HG02852 (cell line): ENCODE data around the gene SLIT3.

Source experiments
- ATAC-seq: cut with Tn5 transposase; IDR thresholded peaks from one replicate; pipeline ENCODE4 v1.9.1; 2021; ENCODE audit warnings: mild to moderate bottlenecking, moderate library complexity; ENCODE audit not compliant: unreplicated experiment

The SLIT3 gene

DNA sequence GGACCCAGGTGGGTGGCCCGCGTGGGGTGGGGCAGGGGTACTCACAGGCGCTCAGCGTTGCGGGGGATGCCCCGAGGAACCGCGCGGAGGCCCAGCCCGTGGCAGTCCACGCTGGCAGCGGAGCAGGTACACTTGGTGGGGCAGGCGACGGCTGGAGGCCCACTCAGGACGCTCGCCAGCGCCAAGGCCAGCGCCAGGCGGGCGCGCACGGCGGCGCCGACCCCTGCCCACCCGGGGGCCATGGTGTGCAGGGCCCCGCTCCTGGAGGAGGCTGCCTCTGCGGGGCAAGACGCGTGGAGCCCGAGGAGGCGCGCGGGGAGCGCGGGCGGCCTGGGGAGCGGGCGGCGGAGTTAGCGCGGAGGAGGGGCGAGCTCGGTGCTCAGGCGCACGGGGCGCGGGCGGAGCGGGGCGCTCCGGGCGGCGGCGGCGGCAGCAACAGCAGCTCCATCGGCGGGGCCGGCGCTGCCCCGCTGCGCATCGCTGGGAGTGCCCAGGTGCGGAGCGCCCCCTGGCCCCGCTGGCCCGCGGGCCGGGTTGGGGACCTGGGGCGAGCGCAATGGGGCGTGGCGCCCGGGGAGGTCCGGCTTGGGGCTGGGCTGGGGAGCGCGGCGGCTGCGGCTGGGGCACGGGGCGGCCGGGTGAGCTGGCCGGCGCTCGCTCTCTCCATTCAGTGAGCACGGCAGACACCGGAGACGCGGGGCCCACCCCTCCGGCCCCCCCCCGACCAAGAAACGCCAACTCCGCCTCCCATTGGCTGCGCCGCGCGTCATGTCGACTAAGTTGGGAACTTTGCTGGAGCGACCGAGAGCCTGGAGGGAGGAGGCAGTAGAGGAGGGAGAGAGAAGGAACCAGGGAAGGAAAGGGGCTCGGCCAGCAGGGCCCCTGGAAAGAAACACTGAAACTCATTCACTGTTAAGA is at the start of gene SLIT3:
Gene SLIT3, minus strand, starts transcription at position 672 of the 918 bp plus-strand sequence. Its CDS starts 430 bp downstream, at position 242.
- no peak for ATAC-seq

DNA sequence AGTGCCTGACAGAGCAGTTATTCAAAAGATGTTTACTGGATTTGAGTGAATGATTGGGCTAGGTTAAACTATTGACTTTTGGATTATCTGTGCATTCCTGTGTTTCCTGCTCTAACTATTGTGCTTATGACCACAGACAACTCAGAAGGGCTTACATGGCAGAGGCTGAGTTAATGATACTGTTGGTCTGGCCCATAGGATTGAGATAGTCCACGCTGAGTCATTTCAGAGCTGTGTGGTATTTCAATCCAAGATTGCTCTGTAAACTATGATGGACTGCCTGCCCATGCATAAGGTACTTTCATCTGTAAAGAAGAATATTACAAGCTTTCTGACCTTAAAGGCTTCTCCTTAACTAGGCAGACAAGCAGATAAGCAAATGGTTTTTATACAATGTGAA is 49.1 kb upstream of the SLIT3 start:
- ATAC-seq: no peak

DNA sequence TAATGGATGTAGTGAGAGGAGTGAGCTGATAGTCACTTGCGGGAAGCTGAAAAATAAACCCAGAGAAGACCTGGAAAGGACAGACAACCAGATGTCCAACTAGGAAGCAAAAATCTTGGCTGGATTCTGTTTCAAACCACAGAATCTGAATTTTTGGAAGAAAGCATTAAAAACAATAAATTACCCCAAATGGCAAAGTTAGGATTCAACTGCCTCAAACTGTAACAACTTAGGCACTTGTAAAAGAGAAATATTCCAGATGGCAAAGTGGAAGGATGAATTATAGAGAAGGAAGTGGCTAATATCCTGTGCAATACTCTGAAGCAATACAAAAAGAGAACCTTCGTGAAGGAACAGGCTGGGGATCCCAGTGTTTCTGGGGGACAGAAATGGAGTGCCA is 46.8 kb upstream of the SLIT3 start:
- ATAC-seq: no peak

DNA sequence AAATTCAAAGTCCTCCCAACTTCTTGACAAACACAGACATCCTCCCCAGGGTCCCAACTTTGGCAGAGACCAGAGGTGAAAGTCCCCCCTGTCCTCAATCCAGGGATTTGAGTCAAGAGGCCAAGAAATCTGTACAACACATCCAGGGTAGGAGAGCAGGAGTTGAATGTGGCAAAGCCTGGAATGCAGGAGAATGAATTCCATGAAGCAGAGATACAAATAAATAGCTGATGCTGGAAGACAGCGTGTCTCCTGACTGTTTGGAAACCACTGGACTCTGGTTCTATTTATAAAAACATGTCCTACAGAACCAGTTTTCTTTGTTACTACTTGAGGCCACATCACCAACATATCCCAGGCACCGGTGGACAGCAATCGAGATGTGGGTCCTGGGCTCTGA is 43.7 kb upstream of the SLIT3 start:
- no peak for ATAC-seq

DNA sequence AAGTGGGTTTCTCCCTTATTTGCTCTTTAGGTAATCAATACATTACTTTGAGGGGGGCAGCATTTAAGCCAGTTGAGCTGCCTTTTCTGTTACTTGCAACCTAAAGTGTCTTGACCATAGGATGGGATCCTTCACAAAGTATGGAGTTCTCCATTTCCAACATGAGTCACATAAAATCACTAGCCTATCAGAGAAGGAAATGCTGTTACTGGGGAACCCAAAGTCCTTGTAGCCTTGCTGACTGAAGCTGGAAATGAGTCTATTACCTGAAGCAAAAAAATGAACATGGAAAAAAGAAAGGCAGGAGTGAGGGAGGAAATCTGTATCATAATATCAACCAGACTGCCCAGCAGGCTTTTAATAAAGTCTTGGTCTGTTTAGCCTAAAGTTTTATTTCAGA is 42.8 kb upstream of the SLIT3 start:
- ATAC-seq: no peak

DNA sequence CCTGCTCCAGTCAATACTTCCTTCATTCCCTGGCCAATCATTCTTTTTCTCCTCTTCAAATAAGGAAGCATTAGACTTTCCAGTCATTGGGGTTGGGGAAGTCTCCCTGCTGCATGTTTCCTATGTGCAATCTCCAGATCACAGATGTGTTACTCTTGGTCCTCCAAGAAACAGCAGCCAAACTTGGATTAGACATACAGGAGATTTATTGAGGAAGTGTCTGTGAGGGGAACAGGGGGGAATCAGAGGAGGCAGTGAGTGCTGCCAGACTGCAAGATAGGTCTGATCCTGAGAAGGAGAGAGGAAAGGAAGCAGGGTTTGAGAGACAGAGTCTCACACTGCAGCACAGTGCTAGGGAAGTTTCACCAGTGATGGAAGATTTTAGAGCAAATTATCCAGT is 40.6 kb upstream of the SLIT3 start:
- no peak for ATAC-seq

DNA sequence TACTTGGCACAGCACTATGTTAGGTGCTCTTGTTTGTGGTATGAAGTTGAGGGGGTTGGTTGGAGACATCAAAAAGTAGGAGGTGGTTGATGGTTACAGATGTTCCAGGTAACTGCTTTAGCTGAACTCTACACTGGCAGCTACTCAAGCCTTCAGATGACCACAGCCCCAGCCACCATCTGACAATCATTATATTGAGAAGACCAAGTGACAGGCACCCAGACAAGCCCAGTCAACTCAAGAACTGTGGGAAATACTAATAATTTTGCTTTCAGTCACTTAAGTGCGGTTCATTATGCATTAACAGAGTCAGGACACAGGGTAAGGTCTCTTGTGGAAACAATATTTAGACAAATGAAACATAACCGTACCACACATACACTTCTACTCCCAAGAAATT is 38.9 kb upstream of the SLIT3 start:
- ATAC-seq: no peak

DNA sequence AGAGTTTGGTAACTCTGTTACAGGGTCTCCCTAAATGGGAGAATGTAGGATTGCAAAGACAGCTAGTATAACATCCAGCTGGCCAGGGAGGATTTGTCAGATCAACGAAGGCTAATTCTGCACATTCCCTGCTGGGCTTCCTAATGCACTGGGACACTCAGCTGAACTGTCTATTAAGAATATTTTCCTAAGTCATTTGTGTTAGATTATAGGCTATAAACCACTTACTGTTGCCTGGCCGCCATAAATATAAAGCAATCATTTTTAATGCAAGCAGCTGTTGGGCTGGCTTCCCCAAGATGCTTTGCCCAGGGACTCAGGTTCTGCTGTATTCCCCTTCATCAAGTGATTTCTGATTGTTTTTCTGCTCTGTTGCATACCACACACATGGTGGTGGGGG is 35.3 kb upstream of the SLIT3 start:
- no peak for ATAC-seq

DNA sequence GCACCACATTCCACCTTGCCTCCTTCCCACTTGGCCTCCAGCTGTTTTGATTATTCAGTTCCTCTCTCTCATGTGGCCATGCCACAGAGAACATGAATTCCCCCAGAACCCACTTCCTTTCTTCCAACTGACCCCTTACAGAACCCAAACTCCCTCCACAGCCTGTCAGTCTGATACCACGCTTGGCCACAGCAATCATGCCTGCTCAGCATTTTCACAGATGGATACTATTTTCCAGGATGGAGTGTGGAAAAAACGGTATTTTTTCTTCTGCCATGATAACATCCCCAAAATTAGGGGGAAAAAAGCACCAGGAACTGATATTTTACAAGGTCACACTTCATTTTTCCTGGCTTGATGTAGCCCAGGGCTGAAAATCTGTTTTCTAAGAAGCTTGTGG is 34.9 kb upstream of the SLIT3 start:
- ATAC-seq: no peak

DNA sequence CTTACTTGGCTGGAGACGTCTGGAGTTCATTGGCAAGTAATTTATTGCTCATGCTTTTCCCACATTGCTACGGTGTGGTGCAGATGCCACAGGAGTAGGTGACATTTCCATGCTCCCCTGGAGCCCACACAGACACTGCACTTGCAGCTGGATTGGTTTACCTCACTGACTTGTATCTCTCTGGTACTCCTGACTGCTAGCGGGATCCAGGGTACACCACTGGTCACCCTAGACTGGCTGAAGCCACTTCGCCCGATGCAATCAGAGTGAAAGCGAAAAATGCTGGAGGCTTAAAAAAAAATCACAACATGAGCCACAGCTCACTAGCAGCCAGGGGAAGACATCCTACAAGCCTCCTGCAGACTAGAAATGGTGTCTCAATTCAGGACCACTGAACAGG is 32.6 kb upstream of the SLIT3 start:
- no peak for ATAC-seq

DNA sequence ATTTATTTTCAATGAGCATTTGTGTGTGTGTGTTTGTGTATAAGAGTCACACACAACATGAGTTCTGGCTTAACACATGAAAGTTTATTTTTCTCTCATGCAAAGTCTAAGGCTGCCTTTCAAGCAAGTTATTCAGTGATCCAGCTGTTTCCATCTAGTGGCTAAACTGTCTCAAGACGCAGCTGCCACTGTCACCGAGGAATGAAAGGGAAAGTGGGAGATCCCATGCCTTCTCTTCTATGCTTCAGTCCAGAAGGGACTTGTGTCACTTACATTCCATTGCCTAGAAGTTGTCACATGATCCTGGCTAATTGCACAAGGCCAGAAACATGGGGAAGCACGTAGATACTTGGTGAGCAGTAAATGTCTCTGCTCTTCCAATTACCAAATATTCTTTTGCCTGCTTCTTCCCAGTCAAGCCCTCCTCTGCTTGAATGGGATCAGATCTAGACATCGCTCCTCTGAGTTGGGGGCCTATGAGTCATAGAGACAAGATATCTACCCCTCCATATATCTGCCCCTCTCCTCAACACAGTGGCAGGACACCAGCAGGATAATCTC is 30.4 kb upstream of the SLIT3 start:
- no peak for ATAC-seq

DNA sequence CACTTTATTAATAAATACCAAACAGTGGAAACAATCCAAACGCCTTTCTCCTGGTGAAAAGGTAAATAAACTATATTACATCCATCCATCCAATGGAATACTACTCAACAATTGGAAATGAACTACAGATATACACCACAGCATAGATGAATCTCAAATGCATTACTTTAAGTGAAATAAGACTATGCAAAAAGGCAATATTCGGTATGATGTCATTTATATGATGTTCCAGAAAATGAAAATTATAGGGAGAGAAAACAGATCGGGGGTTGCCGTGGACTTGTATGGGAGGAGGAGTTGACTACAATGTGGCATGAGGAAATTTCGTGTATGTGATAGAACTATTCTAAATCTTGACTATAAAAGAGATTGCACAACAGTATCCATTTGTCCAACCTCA is 27.5 kb upstream of the SLIT3 start:
- ATAC-seq: no peak

DNA sequence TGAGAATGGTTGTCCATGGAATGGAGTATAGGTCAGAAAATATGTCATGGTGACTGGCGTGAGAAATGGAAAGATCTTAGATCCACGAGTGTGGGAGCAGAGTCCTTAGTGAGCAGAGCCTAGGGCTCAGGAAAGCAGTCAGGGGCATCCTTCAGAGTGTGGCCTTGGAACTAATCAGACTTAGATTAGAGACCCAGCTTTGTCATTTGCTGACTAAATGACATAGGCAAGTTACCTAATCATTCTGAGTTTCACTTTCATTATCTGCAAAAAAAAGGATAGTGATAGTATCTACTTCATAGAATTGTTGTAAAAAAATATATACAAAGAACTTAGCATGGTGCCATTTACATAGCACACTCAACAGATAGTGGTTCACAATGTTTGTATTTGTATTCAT is 24.3 kb upstream of the SLIT3 start:
- no peak for ATAC-seq

DNA sequence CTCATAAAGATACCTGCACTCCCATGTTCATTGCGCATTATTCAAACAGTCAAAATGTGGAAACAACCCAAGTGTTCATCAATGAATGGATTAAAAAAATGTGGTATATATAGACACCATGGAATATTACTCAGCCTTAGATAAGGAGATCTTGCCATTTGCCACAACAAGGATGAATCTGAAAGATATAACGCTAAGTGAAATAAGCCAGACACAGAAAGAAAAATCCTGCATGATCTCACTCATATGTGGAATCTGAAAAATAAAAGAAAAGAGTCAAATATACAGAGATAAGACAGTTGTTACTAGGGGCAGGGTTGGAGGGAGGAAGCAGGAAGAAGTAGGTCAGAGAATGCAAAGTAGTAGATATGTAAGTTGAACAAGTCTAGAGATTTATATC is 17.6 kb upstream of the SLIT3 start:
- ATAC-seq: no peak

DNA sequence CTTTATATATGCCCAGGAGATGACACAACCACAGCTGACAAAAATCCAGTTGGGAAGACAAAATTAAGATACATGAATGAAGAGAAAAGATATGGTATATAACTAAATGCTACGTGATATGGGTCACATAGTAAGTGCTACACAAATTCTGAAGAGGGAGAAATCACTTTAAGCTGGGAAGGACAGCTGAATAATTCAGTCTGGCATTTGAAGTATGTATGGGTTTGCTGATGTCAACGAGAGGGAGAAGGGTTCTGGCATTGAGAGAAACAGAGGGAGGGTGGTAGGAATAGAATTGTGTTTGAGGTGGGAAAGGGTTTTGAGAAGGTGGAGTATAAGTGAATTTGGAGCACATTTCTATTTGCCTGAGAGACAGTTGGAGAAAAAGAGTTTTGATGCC is 6.7 kb upstream of the SLIT3 start:
- ATAC-seq: no peak

DNA sequence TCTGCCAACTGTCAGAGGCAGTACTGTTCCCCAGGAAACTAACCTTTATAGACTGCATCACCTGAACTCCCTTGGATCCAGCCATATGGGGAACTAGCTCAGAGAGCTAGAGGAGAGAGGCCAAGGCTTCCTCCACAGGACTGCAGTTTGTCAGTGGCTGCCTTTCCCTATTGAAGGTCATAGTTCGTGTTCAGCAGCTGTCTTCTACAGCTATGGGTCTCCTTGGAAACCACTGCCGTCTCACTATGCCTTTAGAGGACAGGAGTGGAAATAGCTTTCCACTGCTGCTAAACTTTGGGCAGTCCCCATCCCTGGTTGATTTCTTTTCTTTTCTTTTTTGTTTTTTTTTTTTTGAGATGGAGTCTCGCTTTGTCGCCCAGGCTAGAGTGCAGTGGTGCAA is 4.4 kb upstream of the SLIT3 start:
- no peak for ATAC-seq

DNA sequence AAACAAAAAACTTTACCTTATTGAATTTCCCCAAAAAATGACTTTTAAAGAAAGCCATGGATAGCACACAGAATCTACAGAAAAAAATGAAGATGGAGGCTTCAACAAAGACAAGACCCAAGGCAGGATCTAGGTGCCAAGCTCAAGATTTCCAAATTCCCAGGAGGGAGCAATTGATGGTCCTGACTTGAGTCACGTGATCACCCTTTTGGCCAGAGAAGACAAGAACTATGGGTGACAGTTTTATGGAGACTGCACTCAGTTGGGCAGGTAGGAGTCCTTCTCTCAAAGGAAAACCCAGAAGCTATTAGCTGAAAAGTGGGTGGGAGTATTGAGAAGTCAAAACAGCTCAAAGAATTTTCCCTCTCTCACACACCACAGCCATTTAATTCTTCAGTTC is 3.2 kb upstream of the SLIT3 start:
- ATAC-seq: no peak

DNA sequence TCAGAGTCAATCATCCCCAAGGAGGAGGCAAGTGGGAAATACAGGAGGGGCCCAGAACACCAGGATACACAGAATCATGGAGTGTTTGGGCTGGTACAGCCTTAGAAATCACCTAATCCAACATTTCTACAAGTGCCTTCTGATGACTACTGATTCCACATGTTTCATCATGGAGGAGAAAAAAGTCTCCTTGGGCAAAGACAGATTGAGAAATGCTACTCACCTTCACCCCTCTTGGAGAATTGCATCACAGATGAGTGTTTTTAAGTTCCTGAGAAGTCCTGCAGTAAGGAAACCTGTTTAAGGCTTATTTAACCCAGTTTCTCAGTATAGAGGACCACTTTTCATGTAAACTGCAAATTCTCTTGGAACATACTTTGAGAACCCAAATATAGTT is 2.2 kb upstream of the SLIT3 start:
- ATAC-seq: no peak

DNA sequence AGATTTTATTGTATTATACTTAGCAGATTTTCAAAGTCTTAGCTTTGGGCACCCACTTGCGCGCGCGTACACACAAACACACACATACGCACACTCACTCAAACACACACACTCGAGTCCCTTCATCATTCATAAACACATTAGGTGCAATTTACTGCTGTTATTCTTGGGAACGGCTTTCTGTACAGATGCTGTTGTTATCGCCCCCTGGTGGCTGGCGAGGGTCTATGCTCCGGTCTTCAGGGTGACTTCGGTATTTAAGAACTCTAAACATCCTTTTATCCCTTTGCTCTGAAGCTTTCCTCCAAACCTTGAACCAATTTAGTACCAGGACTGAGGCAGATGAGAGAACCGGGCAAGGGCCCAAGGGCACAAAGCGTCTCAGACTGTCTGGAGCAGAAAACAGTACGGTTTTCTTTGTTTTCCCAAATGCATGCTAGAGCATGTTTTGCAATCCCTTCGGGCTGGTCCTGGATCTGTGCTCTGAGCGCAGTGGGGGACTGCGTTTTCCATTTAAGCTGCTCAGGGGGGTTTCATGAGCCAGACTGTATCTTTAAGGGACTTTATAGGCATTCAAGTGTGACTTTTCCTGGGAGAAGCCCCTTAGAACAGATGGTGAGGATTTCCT is 1.7 kb upstream of the SLIT3 start:
- peak; percentile 75 for ATAC-seq

DNA sequence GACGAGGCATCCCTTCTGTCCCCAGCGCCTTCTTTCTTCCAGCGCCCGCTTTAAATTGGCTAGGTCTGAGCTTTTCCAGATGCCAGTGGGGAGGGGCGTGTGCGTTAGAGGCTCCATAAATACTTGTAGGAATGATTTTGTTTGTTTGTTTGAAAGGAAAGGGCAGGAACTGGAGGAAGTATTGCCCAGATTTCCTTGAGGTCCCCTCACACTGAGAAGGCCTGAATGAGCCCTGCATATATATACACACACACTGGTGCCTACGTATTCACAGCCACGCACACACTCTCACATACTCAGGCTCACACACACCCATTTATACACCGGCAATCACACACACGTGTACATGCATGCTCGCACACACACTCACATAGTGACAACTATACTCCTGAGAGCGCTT is 1.0 kb upstream of the SLIT3 start:
- ATAC-seq: no peak

DNA sequence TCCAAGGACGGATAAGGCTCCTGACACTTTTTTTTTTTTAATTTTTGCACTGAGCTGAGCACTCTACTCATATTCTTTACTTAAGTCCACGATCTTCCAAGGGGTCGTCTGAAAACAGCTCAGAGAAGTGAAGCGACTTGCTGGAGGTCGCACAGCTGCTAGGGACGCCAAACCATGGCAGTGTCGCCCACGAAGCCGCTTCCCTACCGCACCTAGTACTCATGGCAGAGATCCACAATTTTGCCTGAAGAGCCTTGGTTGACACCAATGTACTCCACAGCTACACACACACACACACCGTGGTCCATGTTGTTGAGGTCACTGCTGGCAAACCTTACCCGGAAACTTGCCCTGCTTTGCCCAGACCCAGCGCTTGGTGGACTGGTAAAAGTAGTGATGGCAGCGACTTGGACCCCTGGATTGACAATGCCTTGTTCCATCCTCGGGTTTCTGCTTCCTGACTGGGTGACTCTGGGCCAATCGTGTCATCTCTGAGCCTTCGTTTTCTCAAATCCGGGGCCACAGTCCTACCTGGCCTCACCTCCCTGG is 521 bp upstream of the SLIT3 start:
- no peak for ATAC-seq
